NCI-H1417 treated with DMSO at 0.1 percent for 48 hours (cell line): ENCODE data around the gene ADAMTS6.

Experiments used
- DNase-seq: peaks from one replicate; lab custom pipeline; 2025; lab: John Stamatoyannopoulos, UW

The ADAMTS6 gene

GRCh38 chr5:65276178-65276890 lies 205.4 kb downstream of the ADAMTS6 start:
- no peak for DNase-seq

GRCh38 chr5:65271906-65272305 lies 209.8 kb downstream of the ADAMTS6 start:
- DNase-seq: no peak

GRCh38 chr5:65268525-65268924 lies 213.2 kb downstream of the ADAMTS6 start:
- no peak for DNase-seq

- DNase-seq: no peak
Observed at GRCh38 chr5:65264420-65264819, 217.3 kb downstream of the ADAMTS6 start.

GRCh38 chr5:65263321-65263720 lies 218.4 kb downstream of the ADAMTS6 start:
- DNase-seq: no peak

DNA sequence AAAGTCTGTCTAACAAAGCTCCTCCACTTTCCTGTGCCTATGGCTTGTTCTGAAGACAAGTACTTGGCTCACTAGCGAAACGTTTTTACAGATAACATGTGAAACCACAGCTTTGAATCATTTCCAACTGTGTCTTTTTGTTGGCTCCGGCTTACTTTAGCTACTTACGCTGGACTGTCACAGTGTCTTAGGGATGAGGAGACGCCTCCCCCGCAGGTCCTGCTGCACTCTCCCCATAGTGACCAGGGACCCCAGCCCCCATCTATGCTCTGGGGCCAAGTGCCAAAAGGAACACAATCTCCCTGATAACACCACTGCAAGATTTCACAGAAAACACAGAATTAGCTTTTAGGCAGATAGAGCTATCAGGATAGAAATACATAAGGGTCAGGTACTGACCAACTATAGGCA lies 219.1 kb downstream of the ADAMTS6 start:
- no peak for DNase-seq

DNA sequence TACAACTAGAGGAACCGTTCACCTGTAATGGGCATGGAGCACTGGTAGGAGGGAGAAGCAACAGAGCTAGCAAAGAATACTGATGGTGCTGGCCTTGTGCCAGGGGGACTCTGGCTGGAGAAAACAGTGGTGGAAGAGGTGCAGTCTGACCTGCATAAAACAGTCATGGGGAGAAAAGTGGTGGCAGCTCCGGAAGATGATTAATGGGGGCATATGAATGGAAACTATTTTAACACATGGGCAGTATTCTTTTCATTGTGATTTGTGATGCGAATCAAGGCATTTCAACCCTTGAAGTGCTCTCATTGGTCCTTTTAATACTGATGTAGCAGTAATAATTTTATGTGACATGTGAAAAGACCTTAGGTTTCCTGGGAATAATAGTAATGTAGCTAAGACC lies 219.6 kb downstream of the ADAMTS6 start:
- DNase-seq: no peak

GRCh38 chr5:65261499-65261898 lies 220.2 kb downstream of the ADAMTS6 start:
- DNase-seq: no peak

- no peak for DNase-seq
Observed at GRCh38 chr5:65255294-65255693, 226.4 kb downstream of the ADAMTS6 start.

- no peak for DNase-seq
Observed at GRCh38 chr5:65252977-65253376, 228.7 kb downstream of the ADAMTS6 start.

DNA sequence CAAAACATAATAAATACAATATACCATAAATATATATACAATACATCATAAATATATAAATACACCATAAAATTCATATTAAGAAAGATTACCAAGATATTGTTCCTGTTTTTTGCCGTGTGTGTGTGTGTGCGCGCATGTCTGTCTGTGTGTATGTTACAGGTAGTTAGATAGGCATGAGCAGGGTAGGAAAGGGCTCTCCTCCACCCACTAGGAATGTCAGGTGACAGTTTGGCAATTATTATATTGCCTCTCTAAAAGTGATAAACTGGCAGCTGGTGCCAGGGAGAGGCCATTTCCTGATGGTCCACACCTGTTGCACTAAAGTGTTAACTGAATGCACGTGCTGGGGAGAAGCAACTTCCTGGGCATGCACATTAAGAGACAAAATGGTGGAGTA lies 232.8 kb downstream of the ADAMTS6 start:
- no peak for DNase-seq

GRCh38 chr5:65247594-65247993 lies 234.1 kb downstream of the ADAMTS6 start:
- no peak for DNase-seq

DNA sequence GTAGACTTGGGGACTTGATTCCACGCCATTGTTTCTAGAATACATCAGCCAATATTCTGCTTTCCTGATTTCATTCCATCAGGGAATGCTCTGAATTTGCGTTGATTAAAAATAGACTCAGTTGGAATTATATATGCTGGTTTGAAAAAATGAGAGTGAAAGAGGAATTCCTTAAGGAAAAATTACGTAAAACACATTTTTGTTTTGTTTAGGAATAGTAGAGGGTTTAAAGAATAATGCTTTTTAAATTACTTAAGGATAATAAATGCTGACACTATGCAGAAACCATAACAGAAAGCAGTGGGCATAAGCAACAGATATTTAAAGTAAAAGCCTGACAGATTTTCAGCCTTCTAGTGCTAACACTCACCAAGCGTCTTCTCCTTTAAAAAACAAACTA lies 235.0 kb downstream of the ADAMTS6 start:
- no peak for DNase-seq

- DNase-seq: no peak
Observed at GRCh38 chr5:65244031-65244430, 237.7 kb downstream of the ADAMTS6 start.

- no peak for DNase-seq
Observed at GRCh38 chr5:65243161-65243560, 238.6 kb downstream of the ADAMTS6 start.

- DNase-seq: no peak
Observed at GRCh38 chr5:65229841-65230240, 251.9 kb downstream of the ADAMTS6 start.

DNA sequence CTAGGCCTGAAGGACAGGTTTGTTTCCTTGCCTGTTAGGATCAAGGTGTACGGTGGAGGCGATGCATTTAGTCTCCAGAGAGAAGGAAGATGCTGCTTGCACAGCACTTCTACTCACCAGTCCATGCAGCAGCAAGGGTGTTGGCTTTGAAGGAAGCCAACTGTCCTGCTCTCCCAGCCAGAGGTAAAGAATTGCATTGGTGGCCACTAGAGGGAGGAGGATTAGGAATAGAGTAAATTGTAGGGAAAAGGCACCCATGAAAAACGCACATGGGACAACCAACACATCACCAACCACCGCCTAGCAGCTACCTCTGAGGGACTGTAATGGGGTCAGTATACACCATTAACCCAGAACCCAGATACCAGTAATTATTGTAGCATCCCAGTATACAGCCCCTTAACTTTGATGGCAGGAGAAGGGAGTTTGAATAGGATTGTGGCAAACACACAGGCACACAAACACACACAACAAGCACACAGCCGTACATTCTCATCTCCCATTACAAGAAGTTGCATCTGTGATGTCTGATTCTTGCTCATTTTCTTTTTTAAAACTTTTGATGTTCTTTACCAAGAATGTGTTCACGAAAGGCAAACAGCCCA lies 267.7 kb downstream of the ADAMTS6 start:
- no peak for DNase-seq

- no peak for DNase-seq
Observed at GRCh38 chr5:65209341-65209740, 272.4 kb downstream of the ADAMTS6 start.

GRCh38 chr5:65204966-65205365 lies 276.8 kb downstream of the ADAMTS6 start:
- no peak for DNase-seq

GRCh38 chr5:65203746-65204145 lies 278.0 kb downstream of the ADAMTS6 start:
- DNase-seq: no peak

DNA sequence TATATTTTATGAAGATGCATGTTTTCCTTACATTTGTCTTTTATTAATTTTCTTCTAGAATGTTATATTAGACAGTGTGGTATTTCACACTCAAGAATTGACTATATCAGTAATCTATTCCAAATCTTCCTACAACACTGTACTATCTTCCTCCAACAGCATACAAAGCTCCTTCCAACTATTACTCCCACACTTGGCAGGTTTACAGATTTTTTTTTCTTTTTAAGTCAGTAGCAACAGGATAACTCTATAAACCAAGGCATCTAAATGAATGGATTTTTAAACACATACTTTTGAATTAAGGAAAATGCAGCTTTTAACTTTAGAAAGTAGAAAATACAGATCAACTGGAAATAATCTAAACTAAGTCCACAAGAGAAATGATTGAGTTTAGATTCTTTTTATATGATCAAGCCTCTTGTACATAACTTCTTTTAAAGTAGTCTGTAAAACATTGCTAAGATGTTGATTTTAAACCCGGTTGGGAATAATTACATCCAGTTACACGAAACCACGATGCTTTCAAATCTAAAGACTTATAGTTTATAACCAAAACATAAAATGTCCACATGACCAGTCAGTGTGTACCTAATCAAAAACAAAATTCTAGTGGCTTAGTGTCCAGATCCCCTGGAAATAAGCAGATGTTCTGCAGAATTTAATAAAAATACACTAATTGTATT lies 281.6 kb downstream of the ADAMTS6 start:
- DNase-seq: no peak

- DNase-seq: no peak
Observed at GRCh38 chr5:65198456-65199120, 283.1 kb downstream of the ADAMTS6 start.
